Measurements from ENCODE around the gene ACMSD. TPM values are rescaled to one million over a fixed set of nuclear protein-coding genes. Genes with fewer than 3 reads are reported as not detected.

Gene ACMSD
- polyA plus RNA-seq, 1 of the 3 experiments (the other 2 are of a cell fraction): not detected

DNA sequence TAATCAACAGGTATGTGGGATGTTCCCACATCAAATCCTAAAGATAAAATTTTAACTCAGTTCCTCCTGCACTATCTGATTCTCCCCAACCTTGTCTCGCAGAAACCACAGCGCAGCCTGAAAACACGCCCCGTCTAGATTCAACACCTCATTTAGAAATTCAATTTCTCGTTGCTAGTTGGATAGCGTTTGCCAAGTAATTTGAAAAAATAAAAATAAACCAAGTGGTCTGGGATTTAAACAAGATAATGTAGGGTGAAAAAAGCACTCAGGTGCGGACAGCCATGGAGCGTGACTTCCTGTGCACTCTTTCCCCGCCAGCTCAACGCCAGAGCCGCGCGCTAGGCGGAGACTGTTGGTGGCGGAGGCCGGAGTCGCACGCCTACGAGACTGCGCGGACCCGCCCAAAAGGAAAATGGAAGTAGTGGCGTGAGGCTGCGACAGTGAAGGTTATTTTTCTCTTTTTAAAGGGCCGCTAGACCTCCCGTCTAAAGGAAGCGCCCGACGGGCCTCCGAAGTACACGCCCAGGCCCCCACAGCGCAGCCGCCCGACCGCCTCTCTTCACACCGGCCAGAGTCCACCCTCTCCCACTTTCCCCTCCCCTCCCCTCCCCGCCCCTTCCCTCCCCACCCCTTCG lies 79.6 kb downstream of the ACMSD start (continued):
- TF ChIP-seq ZBTB33 (IDR thresholded peaks at IDR 0.05; ENCODE audit: borderline replicate concordance, low read depth) (no peak), SIN3A (IDR thresholded peaks at IDR 0.05; ENCODE audit: borderline replicate concordance, low read depth, low read length) (peak; percentile 35; the same call in 1 of the 2 replicates), NRF1 (IDR thresholded peaks at IDR 0.05; ENCODE audit: low read depth, low read length) (0 out of 2 replicates have a peak, but pooled peaks have one; percentile 19), EP300 (IDR thresholded peaks at IDR 0.05; ENCODE audit: borderline replicate concordance in 1 of 2, low read depth in 1 of 2, low read length in 1 of 2) (no peak), RXRA (IDR thresholded peaks at IDR 0.05; ENCODE audit: borderline replicate concordance, low read depth) (no peak), CHD2 (IDR thresholded peaks at IDR 0.05; ENCODE audit: low read length, partially characterized antibody) (no peak)
- TF ChIP-seq, protein P1, sequence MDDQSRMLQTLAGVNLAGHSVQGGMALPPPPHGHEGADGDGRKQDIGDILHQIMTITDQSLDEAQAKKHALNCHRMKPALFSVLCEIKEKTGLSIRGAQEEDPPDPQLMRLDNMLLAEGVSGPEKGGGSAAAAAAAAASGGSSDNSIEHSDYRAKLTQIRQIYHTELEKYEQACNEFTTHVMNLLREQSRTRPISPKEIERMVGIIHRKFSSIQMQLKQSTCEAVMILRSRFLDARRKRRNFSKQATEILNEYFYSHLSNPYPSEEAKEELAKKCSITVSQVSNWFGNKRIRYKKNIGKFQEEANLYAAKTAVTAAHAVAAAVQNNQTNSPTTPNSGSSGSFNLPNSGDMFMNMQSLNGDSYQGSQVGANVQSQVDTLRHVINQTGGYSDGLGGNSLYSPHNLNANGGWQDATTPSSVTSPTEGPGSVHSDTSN (IDR thresholded peaks at IDR 0.05): 0 out of 2 replicates have a peak, but pooled peaks have one; percentile 14

- H3K4me1 ChIP-seq (ENCODE audit: control insufficient read depth in 1 of 2, insufficient read depth in 2 of 2, low read depth in 1 of 2, low read length in 1 of 2): peaks cover 6 to 12% of the 10 kb centered on the region in 2 experiments; a peak in 2 of 4 replicates
- H2AFZ ChIP-seq (ENCODE audit: low read depth): peak within 1 kb of the TSS; percentile 97
- TF ChIP-seq SIN3A (IDR thresholded peaks at IDR 0.05; ENCODE audit: borderline replicate concordance, low read depth, low read length) (no peak), YY1 (IDR thresholded peaks at IDR 0.05; ENCODE audit: low read depth) (peak; percentile 94), ELF1 (IDR thresholded peaks at IDR 0.05) (peak; percentile 59), EZH2phosphoT487 (IDR thresholded peaks at IDR 0.05; ENCODE audit: borderline replicate concordance, low read depth) (no peak), FOXJ3 (CRISPR knock-in tag; IDR thresholded peaks at IDR 0.05) (no peak), MEF2A (IDR thresholded peaks at IDR 0.05; ENCODE audit: borderline replicate concordance, low read depth) (no peak), RXRA (IDR thresholded peaks at IDR 0.05; ENCODE audit: borderline replicate concordance, low read depth) (no peak), NRF1 (IDR thresholded peaks at IDR 0.05; ENCODE audit: low read depth, low read length) (peak; percentile 96), TCF12 (IDR thresholded peaks at IDR 0.05) (0 out of 2 replicates have a peak, but pooled peaks have one; percentile 10), MXI1 (IDR thresholded peaks at IDR 0.05; ENCODE audit: low read depth, low read length) (peak; percentile 34), FOXM1 (IDR thresholded peaks at IDR 0.05; ENCODE audit: low read depth) (no peak)
- TF ChIP-seq, protein P2, sequence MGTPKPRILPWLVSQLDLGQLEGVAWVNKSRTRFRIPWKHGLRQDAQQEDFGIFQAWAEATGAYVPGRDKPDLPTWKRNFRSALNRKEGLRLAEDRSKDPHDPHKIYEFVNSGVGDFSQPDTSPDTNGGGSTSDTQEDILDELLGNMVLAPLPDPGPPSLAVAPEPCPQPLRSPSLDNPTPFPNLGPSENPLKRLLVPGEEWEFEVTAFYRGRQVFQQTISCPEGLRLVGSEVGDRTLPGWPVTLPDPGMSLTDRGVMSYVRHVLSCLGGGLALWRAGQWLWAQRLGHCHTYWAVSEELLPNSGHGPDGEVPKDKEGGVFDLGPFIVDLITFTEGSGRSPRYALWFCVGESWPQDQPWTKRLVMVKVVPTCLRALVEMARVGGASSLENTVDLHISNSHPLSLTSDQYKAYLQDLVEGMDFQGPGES (IDR thresholded peaks at IDR 0.05; ENCODE audit: low read depth, low read length): no peak
- TF ChIP-seq, protein P3, sequence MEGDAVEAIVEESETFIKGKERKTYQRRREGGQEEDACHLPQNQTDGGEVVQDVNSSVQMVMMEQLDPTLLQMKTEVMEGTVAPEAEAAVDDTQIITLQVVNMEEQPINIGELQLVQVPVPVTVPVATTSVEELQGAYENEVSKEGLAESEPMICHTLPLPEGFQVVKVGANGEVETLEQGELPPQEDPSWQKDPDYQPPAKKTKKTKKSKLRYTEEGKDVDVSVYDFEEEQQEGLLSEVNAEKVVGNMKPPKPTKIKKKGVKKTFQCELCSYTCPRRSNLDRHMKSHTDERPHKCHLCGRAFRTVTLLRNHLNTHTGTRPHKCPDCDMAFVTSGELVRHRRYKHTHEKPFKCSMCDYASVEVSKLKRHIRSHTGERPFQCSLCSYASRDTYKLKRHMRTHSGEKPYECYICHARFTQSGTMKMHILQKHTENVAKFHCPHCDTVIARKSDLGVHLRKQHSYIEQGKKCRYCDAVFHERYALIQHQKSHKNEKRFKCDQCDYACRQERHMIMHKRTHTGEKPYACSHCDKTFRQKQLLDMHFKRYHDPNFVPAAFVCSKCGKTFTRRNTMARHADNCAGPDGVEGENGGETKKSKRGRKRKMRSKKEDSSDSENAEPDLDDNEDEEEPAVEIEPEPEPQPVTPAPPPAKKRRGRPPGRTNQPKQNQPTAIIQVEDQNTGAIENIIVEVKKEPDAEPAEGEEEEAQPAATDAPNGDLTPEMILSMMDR (IDR thresholded peaks at IDR 0.05): no peak
- TF ChIP-seq, protein P4, sequence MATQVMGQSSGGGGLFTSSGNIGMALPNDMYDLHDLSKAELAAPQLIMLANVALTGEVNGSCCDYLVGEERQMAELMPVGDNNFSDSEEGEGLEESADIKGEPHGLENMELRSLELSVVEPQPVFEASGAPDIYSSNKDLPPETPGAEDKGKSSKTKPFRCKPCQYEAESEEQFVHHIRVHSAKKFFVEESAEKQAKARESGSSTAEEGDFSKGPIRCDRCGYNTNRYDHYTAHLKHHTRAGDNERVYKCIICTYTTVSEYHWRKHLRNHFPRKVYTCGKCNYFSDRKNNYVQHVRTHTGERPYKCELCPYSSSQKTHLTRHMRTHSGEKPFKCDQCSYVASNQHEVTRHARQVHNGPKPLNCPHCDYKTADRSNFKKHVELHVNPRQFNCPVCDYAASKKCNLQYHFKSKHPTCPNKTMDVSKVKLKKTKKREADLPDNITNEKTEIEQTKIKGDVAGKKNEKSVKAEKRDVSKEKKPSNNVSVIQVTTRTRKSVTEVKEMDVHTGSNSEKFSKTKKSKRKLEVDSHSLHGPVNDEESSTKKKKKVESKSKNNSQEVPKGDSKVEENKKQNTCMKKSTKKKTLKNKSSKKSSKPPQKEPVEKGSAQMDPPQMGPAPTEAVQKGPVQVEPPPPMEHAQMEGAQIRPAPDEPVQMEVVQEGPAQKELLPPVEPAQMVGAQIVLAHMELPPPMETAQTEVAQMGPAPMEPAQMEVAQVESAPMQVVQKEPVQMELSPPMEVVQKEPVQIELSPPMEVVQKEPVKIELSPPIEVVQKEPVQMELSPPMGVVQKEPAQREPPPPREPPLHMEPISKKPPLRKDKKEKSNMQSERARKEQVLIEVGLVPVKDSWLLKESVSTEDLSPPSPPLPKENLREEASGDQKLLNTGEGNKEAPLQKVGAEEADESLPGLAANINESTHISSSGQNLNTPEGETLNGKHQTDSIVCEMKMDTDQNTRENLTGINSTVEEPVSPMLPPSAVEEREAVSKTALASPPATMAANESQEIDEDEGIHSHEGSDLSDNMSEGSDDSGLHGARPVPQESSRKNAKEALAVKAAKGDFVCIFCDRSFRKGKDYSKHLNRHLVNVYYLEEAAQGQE (IDR thresholded peaks at IDR 0.05; ENCODE audit: low read depth, low read length): no peak
Measured at GRCh38 chr2:134918526-134919340, 80.3 kb downstream of the ACMSD start, which contains the start of gene CCNT2. Gene CCNT2, plus strand, starts transcription at chr2:134918822. Its CDS starts 33 bp downstream, at chr2:134918855.

More at GRCh38 chr2:134918526-134919340, 80.3 kb downstream of the ACMSD start, which contains the start of gene CCNT2:
- Histone ChIP-seq H3K79me2 (ENCODE audit: insufficient read depth) (peaks cover 50% of the 10 kb centered on the region), H3K9me2 (no peaks in the 10 kb centered on the region), H3K9ac (peak within 1 kb of the TSS; percentile 99), H3K36me3 (replicated peaks in 1 of 2; ENCODE audit: control insufficient read depth in 1 of 2, insufficient read depth in 2 of 2, low read length in 1 of 2) (peaks cover 4 to 22% of the 10 kb centered on the region in 2 experiments), H3K4me2 (peak within 1 kb of the TSS; percentile 81), H3K27me3 (ENCODE audit: insufficient read depth) (no peaks in the 10 kb centered on the region), H4K20me1 (ENCODE audit: insufficient read depth) (peaks cover 43% of the 10 kb centered on the region), H3K9me3 (no peaks in the 10 kb centered on the region), H3K4me3 (ENCODE audit: low read depth in 2 of 2, low read length in 1 of 2) (peak within 1 kb of the TSS; percentile 82 to 90), H3F3A (replicated peaks; ENCODE audit: insufficient read depth) (peaks cover 7% of the 10 kb centered on the region), H3K27ac (ENCODE audit: low read depth in 2 of 2, low read length in 1 of 2) (peak within 1 kb of the TSS; percentile 96 to 98)
- 1% methylated on average over 43 of the region's 83 CpGs for WGBS (ENCODE audit: low lambda C conversion rate)
- ChIA-PET CTCF (interaction anchor here (0.6 to 2.4 kb wide), 4 partner anchors 9 to 797 kb away, joined by 3 to 6 read pairs (median 3); no protein-coding TSS in a partner anchor), POLR2A (interaction anchor here (0.6 to 1.3 kb wide), 4 partner anchors 10 to 824 kb away, joined by 3 to 4 read pairs (median 3); no protein-coding TSS in a partner anchor)
- DNase-seq: peak; percentile 99
